Stimulated activated CD4-positive, alpha-beta T cell treated with anti-CD3 and anti-CD28 coated beads, Interleukin-1b, Interleukin-23, amount 100 ng/mL, for 48 hours (primary cell): ENCODE measurements around the gene NTSR1.

Experiments used
- DNase-seq: peaks from one replicate; pipeline ENCODE4 v3.0.0-alpha.2; 2020

Gene NTSR1

DNA sequence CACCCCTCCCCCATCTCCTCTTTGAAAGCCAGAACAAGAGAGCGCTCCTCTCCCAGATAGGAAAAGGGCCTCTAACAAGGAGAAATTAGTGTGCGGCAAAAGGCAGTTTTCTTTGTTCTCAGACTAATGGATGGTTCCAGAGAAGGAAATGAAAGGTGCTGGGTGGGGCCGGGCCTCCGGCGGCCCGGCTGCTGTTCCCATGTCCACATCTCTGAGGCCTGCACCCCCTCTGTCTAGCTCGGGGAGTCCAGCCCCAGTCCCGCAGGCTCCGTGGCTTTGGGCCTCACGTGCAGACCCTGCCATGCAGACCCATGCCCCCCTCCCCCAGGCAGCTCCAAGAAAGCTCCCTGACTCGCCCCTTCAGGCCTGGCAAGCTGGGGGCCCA lies 51.8 kb downstream of the NTSR1 start:
- DNase-seq: no peak

DNA sequence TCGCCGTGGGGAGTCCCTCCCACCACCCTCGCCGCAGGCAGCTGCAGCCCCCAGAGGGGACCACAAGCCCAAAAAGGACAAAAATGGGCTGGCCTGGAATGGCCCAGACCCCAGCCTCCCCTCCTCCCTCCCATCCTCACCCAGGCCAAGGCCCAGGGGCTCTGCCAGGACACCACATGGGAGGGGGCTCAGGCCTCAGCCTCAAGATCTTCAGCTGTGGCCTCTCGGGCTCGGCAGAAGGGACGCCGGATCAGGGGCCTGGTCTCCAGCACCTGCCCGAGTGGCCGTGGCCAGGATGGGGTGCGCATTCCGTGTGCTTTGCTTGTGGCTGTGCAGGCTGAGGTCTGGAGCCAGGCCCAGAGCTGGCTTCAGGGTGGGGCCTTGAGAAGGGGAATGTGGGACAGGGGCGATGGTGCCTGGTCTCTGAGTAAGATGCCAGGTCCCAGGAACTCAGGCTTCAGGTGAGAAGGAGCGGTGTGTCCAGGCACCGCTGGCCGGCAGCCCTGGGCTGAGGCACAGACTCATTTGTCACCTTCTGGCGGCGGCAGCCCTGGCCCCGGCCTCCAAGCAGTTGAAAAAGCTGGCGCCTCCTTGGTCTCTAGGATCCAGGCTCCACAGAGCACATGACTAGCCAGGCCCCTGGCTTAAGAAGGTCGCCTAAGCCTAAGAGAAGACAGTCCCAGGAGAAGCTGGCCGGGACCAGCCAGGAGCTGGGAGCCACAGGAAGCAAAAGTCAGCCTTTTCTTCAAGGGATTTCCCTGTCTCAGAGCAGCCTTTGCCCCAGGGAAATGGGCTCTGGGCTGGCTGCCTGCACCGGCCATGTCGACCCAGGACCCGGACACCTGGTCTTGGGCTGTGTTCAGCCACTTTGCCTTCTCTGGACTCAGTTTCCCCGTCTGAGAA lies 52.5 kb downstream of the NTSR1 start:
- DNase-seq: no peak

DNA sequence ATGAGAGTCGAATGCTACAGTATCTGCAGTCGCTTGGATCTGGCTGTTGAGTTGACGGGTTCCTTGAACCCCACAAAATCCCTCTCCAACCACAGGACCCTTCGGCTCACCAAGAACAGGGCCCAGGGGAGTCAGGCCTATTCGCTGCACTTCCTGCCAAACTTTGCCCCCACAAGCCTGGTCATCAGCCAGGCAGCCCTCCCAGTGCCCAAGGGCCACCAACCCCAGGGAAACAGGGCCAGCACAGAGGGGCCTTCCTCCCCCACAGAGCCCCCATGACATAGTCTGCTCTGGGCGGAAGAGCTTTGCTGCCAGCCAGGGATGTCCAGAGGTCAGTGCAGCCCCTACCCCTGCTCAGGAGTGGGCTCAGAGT lies 53.1 kb downstream of the NTSR1 start:
- no peak for DNase-seq

DNA sequence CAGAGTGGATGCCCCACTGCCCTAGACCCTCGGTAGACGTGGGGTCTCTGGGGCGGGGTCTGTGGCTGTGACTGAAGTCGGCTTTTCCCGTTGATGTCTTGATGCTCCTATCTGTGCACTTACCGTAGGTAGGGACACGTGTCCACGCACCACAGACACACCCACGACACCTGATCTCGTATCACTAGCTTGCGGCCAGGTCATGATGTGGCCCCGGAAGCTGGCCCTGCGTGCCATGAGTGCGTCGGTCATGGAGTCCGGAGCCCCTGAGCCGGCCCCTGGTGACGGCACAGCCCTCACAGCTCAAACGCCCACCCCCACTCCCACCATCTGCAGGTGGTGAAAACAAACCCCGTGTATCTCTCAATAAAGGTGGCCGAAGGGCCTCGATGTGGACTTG lies 53.7 kb downstream of the NTSR1 start:
- DNase-seq: no peak

DNA sequence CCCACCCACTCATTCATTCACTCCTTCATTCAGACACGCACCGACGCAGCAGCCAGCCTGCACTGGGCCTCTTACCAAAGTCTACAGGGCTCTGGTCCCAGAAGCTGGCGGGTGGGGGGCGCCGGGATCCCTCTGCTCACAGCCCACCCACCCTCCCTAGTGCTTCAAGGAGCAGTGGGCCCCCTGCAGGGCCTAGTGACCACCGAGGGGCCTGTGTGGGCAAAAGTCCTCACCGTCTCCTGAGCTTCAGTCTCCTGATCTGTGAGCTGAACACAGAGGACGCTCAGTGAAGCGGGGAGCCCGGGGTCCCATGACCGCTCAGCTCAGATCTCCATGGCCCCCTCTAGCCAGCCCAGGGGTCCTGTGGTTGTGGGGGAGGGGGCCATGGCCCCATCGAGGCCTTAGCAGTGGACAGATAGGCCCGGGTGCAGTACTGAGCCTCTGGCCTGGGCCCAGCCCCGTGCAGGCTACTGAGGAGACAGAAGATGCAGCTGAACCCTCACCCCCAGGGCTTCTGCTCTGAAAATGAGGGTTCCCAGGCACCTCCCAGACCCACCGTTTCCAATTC lies 54.2 kb downstream of the NTSR1 start:
- DNase-seq: no peak

DNA sequence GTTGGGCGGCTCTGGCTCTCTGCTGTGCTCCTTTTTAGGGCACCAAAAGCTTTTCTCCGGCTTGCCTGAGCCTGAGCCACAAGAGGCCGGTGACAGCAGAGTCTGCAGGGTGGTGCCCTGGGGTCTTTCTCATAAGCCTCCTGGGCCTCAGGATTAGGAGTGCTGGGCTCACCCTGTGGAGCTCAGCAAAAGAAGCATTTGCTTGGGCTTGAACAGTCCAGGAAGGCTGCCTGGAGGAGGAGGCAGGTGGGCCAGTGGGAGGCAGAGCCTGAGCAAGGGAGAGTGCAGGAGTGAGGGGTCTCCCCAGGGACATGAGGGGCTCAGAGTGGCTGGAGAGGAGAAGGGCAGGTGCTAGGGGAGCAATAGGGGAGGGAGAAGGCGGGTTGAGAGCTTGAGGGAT lies 54.8 kb downstream of the NTSR1 start:
- no peak for DNase-seq

DNA sequence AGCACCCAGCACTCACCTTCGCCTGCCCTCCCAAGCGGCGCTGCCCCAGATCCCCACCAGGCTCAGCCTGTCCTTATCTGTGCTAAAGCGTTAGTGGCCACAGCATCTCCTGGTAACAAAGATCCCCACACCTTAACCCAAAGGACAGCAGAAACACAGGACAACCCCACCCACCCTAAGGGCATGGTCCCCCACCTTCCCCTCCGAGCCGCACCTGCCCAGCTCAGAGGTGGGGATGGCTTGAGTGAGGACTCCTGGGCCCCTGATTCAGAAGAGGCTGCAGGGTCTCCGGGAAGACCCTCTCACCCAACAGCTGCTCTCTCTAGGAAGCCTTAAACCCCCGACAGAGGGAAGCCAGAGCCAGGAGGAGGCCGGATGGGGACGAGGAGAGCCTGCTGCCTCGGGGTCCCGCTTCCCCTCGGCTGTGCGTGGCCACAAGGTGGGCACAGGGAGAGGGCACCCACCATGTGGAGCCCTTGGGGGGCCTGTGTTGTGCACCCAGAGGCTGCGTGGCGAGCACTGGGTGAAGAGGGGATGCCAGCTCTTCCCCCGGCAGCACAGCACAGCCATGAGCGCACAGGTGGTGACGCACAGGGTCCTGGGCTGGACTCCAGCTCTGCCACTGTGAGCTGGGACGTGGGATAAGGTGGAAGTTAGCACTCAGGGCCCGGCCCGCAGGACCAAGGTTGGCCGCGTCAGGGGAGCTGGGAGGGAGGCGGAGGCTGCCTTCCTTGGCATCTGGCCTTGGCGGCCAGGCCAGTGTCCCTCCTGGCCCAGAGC lies 55.7 kb downstream of the NTSR1 start:
- no peak for DNase-seq

DNA sequence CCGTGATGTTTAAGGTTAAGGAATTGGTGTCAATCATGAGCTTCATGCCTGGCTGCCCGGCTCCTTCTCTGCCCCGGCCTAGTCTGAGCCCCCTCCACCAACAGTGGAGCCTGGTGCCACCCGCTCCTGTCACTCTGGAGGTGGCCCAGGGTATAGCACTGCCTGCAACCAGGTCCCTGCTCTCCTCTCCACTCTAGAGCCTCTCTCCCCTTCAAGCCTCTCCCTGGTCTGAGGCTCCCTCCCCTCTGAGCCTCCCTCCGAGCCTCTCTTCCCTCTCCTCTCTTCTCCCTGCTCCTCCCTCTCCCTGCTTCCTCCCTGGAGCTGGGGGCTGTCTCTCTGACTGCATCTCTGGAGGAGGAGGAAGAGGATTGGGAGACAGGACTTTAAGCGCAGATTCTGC lies 56.4 kb downstream of the NTSR1 start:
- DNase-seq: no peak

DNA sequence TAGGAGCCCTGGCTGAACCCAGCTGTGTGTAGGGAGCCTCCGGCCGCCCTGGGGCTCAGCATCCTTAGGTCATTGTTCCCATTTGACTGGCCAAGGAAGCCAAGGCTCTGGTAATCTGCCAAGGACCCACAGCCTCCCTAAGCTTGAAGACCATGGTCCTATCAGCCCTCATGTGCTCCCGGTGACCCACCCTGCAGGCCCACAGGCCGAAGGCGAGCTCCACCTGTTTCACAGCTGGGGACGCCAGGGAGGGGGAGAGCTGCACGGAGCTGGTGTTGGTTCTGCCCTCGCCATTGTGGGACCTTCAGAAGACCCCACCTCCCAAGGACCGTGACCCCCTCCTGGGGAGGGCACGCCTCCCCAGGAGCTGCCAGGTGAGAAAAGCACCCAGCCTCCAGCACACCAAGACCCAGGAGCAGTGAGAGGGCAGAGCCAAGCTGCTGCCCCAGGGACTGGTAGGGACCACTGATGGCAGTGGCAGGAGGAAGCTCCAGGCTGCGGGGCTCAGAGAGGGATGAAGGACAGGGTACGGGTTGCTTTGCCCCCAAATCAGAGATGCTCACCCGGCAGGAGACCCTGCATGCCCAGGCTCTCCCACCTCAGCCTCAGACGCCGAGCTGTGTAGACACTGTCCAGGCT lies 56.9 kb downstream of the NTSR1 start:
- DNase-seq: no peak

DNA sequence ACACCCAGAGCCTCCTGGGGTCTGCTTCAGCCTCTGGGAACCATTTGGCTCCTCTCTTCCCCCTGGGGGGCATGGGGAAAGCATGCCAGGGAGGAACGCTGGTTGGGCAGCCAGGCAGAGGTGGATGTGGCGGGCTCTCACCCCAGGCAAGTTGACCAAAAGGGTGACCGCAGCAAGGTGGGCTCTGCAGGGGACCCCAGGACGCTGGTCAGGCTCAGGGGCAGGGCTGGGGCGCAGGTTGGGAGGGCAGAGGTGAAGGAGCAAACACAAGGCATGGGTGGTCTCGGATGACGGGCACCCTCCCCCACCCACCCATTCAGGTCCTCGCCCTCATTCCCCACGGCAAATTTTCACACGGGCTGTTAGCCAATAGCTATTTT lies 57.4 kb downstream of the NTSR1 start:
- no peak for DNase-seq

DNA sequence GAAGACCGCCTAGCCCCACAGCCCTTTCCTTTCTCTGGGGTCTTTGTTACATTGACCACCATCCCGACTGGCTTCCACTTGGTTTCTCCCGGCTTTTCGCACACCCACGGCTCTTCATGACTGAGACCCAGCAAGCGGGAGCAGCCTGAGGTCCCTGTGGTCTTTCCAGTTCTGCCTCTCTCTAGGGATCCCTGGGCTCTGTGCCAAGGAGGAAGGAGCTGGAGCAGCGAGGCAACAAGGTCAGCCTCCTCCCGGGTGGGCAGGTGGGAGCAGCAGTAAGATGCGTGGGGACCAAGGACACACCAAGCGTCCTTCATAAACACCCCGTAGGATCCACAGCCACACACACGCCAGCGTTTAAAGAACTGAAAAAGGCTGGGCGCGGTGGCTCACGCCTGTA lies 58.1 kb downstream of the NTSR1 start:
- DNase-seq: no peak

DNA sequence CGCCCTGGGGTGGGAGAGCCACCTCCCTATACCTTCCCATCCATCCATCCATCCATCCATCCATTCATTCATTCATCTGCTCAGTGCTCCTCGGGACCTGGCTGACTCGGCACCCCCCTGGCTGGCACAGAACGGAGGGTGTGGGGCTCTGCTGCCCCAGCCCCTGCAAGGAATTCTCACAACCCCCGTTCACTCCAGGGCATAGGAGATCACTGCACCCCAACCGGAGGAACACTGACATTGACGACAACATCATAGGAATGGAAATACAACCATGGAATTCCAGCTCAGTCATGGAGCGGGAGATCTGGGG lies 59.6 kb downstream of the NTSR1 start:
- no peak for DNase-seq

DNA sequence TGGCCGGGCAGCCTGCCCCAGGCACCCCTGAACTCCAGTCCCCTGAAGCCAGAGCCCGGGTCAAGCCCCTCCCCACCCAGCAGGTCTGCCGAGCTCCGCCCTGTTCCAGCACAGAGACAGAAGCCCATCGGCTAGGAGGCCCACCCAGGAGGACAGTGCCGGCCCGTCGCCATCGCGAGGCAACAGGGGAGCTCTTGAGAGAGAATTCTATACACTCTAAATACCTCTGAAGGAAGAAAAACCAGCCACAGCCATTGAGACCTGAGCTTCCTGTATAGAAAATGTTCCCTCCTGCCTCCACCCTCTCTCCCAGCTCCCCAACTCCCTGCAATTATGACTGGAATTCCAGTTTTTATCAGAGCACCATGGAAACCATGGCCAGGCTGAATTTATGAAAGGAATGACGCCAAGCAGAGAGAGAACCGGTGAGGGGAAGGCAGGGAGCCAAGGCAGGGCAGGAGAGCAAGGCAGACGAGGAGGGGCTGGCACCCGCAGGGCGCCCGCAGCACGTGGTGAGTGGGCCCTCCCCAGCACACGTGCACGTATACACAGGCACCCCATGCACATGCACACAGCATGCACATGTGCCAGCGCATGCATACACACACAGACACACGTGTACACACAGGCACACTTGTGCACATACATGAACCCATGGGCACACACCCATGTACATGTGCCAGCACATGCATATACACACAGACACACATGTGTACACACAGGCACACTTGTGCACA lies 60.1 kb downstream of the NTSR1 start:
- DNase-seq: no peak

DNA sequence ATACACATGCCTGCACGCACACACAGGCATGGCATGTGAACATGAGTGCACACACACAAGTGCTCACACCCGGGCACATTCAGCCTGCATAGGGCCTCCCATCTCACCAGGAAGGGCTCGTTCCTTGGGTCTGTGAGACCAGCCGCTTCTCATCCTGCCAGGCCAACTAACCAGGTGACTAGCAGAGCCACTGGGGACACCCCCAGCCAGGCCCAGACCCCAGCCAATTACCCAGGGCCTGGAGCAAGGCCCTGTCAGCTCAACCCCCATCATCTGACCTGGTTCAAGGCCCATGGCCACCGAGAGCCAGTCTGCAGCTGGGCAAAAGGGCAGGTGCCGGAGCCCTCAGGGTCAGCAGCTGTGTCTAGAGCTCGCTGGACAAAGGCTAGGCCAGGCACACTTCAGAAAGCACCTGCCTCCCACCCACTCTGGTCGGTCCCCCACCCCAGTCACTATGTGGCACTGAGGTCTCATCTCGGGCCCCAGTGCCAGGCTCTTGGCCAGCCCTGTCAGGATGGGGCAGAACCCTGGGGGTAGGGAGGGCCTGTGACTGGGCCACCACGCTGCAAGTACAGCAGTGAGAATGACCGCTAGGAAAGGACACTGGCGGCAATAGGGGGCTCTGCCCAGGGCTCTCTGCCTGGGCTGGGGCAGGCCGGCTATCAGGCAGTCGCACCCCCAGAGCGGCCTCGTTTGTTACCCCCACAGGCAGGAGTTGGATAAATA lies 60.9 kb downstream of the NTSR1 start:
- no peak for DNase-seq

DNA sequence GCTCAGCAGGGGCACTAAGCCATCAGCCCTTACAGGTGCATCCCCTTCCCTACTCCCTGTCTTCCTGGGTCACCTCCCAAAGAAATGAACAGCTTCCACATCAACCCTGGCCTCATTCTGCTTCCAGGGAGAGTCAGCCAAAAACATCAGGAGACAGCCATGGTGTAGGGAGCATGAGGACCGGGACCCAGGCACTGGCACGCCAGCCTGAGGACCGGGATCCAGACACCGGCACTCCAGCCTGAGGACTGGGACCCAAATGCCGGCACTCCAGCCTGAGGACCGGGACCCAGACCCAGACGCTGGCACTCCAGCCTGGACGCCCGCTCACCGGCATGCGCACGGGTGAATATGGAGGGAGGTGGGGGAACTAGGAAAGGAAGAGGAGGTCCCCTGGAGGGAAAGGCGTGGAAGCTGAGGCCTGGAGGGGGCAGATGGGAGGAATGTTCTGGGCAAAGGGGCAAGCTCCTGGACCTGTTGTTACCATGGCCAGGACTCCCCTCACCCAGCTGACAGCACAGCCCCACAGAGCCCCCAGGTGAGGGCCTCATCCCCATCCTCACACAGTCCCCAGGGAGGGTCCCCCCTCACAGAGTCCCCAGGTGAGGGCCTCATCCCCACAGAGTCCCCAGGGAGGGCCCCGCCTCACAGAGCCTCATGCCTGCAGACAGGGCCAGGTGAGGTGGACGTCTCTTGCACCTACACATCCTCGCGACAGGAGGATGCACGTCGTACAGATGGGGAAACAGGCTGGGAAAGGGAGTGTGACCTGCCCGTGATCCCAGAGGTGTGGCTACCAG lies 61.7 kb downstream of the NTSR1 start:
- DNase-seq: no peak

DNA sequence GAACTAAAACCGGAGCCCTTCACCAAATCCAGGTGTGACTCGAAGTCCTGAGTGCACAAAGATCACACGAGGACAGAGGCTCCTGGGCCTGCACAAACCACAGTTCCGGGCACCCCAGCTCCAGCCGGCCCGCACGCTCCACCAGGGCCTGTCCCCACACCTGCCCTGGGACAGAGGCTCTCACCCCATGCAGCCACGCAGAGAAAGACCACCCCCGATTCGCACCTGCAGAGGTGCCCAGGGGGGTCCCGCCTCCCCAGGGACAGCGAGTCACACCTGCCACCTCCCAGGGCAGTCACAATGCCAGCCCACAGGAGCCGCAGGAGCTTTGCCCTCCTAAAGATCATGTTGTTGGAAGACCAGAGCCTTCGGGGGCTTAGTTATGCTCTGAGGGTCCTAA lies 62.3 kb downstream of the NTSR1 start:
- no peak for DNase-seq

DNA sequence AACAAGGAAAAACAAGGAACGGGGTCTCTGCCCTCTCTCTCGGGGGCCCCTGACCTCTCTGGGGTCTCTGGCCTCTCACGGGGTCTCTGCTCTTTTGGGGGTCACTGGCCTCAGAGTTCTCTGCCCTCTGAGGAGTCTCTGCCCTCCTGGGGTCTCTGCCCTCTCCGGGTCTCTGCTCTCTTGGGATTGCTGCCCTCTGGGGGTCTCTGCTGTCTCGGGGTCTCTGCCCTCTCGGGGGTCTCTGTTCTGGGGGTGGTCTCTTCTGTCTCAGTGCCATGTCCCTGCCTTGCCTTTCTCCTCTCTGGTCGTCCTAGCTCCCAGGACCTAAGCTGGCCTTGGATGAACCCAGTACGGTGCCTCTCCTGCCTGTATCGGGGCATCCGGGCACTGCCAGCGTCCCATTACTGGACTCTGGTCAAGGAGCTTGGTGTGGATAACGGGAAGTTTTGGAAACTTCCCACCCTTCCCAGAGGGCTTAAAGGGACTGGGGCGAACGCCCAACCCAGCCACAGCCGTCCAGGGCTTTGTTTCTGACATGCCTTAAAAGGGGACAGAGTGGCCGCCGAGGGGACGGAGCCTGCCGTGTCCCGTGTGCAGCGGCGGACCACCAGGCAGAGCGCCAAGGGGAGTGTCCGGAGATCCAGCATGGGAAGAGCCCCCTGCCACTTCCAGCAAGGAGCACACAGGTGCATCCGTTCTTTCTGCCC lies 62.9 kb downstream of the NTSR1 start:
- DNase-seq: no peak

DNA sequence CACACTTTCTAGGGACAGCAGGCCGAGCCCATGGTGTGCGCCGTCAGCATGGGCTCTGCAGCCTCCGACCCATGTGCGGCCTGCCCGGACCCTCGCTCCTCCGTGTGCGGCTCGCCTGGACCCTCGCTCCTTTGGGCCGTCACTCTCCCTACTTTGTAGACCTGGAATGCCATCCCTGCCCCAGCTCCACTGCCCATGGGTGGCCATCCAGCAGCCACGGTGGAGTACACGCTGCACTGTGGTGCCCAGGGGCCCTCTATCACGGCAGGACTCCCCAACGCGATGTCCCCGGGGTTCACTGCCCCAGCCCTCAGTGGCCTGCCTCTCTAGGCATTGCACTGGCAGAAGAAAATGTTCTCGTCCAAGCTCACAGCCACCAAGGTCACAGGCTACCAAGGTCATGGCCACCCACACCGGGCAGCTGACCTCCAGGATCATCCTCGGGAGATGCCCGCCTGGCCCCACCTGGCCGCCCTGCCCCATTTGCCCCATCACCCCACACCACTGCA lies 63.5 kb downstream of the NTSR1 start:
- DNase-seq: no peak

DNA sequence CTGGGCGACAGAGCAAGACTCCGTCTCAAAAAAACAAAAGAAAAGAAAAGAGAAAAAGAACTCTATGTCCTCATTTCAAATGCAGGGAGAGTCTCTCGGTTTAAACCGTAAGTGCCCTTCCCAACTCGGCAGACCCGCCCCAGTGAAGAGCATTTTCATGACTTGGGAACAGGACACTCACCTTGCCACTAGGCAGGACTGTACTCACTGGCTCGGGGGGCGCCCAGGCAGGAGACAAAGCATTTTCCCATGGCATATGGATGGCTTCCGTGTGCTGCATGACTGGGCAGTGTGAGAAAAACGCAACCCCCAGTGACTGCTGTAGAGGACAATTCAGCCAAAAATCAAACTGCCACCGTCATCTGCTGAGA lies 64.0 kb downstream of the NTSR1 start:
- DNase-seq: no peak

DNA sequence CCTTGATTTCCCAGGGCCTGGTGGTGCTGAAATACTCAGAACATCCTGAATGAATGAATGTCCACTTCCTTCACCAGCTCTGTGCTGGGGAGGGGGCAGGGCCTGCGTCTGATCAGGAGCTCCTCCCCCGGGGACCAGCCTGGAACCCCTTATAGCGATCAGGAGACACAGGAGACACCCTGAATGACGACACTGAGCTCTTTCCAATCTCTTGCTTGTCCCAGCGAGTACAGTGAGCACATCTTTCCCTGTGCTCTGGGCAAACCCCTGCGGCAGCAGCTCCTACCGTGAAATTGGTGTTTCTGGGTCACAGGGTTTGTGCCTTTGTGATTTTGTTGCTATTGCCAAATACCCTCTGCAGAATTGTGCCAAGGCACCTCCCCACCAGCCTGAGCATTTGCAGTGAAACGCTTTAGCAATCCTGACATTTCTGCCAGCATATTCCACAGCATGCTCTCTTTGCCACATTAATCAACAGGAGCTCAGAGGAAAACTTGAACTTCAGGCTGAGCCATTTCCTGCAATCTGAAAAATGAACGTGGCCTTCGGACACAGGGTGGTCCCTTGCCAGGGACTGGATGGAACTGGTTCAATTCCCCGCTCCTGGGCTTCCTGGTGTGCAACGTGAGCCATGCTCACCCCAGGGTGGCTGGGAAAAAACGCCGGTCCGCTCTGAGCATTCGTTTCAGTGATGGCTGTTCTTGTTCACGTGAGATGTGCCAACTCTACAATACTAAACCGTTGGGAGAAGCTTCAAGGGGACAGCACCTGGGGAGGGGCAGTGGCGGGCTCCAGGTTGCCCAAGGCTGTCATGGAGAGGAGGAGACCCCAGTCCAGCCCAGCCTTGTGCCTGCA lies 64.6 kb downstream of the NTSR1 start:
- DNase-seq: no peak
